Fibroblast of mammary gland (primary cell): ENCODE results near the gene PTPRM.

ENCODE experiments used
- DNase-seq: peaks from one replicate; pipeline ENCODE4 v3.0.0-alpha.2; 2010; ENCODE audit warnings: low read depth
- H3K4me3 ChIP-seq: 2 replicates; pipeline ENCODE4 v1.5.1; 2011; ENCODE audit warnings: low read depth, mild to moderate bottlenecking, low read length, moderate library complexity; ENCODE audit not compliant: control insufficient read depth
- CTCF ChIP-seq: conservative IDR thresholded peaks from 2 replicates; pipeline ENCODE4 v1.5.1; 2011; ENCODE audit warnings: low read depth, low read length, inconsistent platforms; ENCODE audit not compliant: control insufficient read depth, insufficient read depth

The PTPRM gene

GRCh38 chr18:8229040-8229439 lies 661.9 kb downstream of the PTPRM start:
- no peak overlapping the region for H3K4me3 ChIP-seq
- TF ChIP-seq CTCF, result no peak
- DNase-seq, result no peak

- H3K4me3 ChIP-seq, result no peak overlapping the region
- DNase-seq, result no peak
- TF ChIP-seq CTCF, result no peak
Observed at GRCh38 chr18:8229787-8230186, 662.7 kb downstream of the PTPRM start.

GRCh38 chr18:8231316-8231715 lies 664.2 kb downstream of the PTPRM start:
- no peak overlapping the region for H3K4me3 ChIP-seq
- DNase-seq, result peak; percentile 14
- no peak for TF ChIP-seq CTCF

GRCh38 chr18:8232791-8233190 lies 665.7 kb downstream of the PTPRM start:
- no peak overlapping the region for H3K4me3 ChIP-seq
- no peak for TF ChIP-seq CTCF
- no peak for DNase-seq

DNA sequence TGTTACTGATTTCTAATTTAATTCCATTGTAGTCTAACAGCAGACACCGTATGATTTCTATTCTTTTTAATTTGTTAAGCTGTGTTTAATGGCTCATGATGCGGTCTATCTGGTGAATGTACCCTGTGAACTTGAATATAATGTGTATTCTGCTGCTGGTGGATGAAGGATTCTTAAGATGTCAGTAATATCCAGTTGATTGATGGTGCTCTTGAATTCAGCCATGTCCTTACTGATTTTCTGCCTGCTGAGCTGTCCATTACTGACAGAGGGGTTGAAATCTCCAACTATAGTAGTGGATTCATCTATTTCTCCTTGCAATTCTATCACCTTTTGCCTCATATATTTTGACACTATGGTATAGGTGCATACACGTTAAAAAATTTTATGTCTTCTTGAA lies 668.8 kb downstream of the PTPRM start:
- no peak for DNase-seq
- H3K4me3 ChIP-seq, result no peak overlapping the region
- TF ChIP-seq CTCF, result no peak

- H3K4me3 ChIP-seq, result no peak overlapping the region
- peak; percentile 4 for DNase-seq
- no peak for TF ChIP-seq CTCF
Observed at GRCh38 chr18:8238507-8238906, 671.4 kb downstream of the PTPRM start.

DNA sequence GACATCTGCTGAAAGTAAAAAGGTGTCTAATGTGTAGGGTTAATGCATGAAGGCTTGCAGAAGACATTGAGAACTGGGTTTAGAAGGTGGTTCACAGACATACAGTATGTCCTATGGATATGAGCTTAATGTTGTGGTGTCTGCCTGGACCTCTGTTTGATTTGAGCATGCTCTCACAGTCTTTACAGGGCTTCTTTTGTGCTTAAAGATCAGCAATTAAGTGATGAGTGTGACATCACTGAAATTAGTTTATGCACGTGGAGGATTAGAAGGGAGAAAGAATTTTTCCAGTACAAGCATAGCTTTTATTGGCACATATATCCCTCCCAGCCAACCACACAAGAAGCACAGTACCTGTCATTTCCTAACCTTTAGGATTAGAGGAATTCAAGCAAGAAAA lies 674.6 kb downstream of the PTPRM start:
- no peak for DNase-seq
- TF ChIP-seq CTCF, result no peak
- no peak overlapping the region for H3K4me3 ChIP-seq
